Small intestine (tissue), 7 donors: ENCODE data around the gene CARS2. TPM values are rescaled to one million over a fixed set of nuclear protein-coding genes. Genes with fewer than 3 reads are reported as not detected.

Source experiments
- DNase-seq, 2 donors: peaks; one replicate each; pipeline versions ENCODE4 v3.0.0 to v3.0.0-alpha.2; 2013
- FAIRE-seq: peaks from 2 replicates; lab custom pipeline; 2012; peaks lifted over from hg19 to GRCh38; lab: Jason Lieb, UNC
- H3K27ac ChIP-seq, 3 donors: one replicate each; pipeline ENCODE4 v1.5.1; 2013; ENCODE audit warnings: low read length in 2 of 3, mild to moderate bottlenecking in 2 of 3, control low read depth in 1 of 3, inconsistent platforms in 1 of 3, low read depth in 1 of 3, moderate library complexity in 1 of 3
- H3K27me3 ChIP-seq, 3 donors: one replicate each; pipeline ENCODE4 v1.6.1; 2013; ENCODE audit warnings: low read length in 3 of 3, inconsistent platforms in 1 of 3; ENCODE audit not compliant: control insufficient read depth in 3 of 3, insufficient read depth in 3 of 3
- H3K36me3 ChIP-seq, 3 donors: one replicate each; pipeline ENCODE4 v1.6.1; 2013; ENCODE audit warnings: low read length in 3 of 3, inconsistent platforms in 1 of 3, low read depth in 1 of 3, mild to moderate bottlenecking in 1 of 3, moderate library complexity in 1 of 3; ENCODE audit not compliant: control insufficient read depth in 3 of 3, insufficient read depth in 2 of 3
- H3K4me1 ChIP-seq, 3 donors: one replicate each; pipeline ENCODE4 v1.6.1; 2013; ENCODE audit warnings: low read length in 2 of 3, inconsistent platforms in 1 of 3, low read depth in 1 of 3, mild to moderate bottlenecking in 1 of 3, moderate library complexity in 1 of 3; ENCODE audit not compliant: control insufficient read depth in 3 of 3, insufficient read depth in 2 of 3
- H3K4me3 ChIP-seq, 3 donors: one replicate each; pipeline ENCODE4 v1.5.1; 2013; ENCODE audit warnings: low read length in 3 of 3, control low read depth in 1 of 3, inconsistent platforms in 1 of 3, low read depth in 1 of 3, mild to moderate bottlenecking in 1 of 3, moderate library complexity in 1 of 3
- H3K9me3 ChIP-seq, 2 donors: one replicate each; pipeline ENCODE4 v1.6.1; 2013; ENCODE audit warnings: low read depth in 1 of 2, low read length in 1 of 2; ENCODE audit not compliant: control insufficient read depth in 2 of 2, insufficient read depth in 1 of 2
- WGBS, 3 donors: extraction: QIAGEN DNeasy Blood & Tissue Kit; methylation state at CpG; one replicate each; pipeline ENCODE4 v1.1.7; 2013; 5-methylcytosine and 5-hydroxymethylcytosine counted together
- polyA plus RNA-seq, 4 donors: library from polyadenylated mRNA; stranded (reverse) in 3 of 4; unstranded in 1 of 4; fragments of 200-250 nt in 3 of 4; fragments of 120-200 nt in 1 of 4; gene quantifications; one replicate each; pipeline versions ENCODE4 v1.2.1 to v1.2.3, GENCODE V29; 2013
- donor health status: healthy with polysubstance abuse.
- donor health status: control.
- donor health status: control.
- donor health status: Bipolar disorder and iron deficiency.
- donor health status: healthy.

CARS2 gene
- polyA plus RNA-seq, 4 donors: 69.7 to 107 (median 84.9) TPM

- no peak overlapping the region for H3K27ac ChIP-seq
- 87 to 90% (median 88%) methylated on average over 15 of the region's 15 CpGs for WGBS, 3 donors
- FAIRE-seq (no peak), DNase-seq (no peak)
- peaks cover 0 to 5% (median 0%) of the 10 kb centered on the region in 3 donors for H3K4me1 ChIP-seq
- H3K4me3 ChIP-seq: no peak overlapping the region
- no peaks in the 10 kb centered on the region for H3K9me3 ChIP-seq
- H3K36me3 ChIP-seq: peaks cover 6 to 90% (median 6%) of the 10 kb centered on the region in 3 donors
- no peaks in the 10 kb centered on the region for H3K27me3 ChIP-seq
These were observed 60.2 kb downstream of the CARS2 start for GRCh38 chr13:110645750-110646149.

GRCh38 chr13:110644892-110645521 is 60.9 kb downstream of the CARS2 start:
- 27 to 44% (median 33%) methylated on average over 27 to 28 of the region's 28 CpGs for WGBS, 3 donors
- peak; percentile 63 to 72 for DNase-seq
- Histone ChIP-seq H3K36me3 (peaks cover 4 to 90% (median 6%) of the 10 kb centered on the region in 3 donors), H3K4me1 (peaks cover 0 to 5% (median 0%) of the 10 kb centered on the region in 3 donors), H3K9me3 (no peaks in the 10 kb centered on the region), H3K27me3 (no peaks in the 10 kb centered on the region), H3K4me3 (no peak overlapping the region), H3K27ac (no peak overlapping the region)
- no peak for FAIRE-seq

- DNase-seq: no peak
- WGBS, 3 donors: 83 to 86% (median 85%) methylated on average over 13 of the region's 13 CpGs
- Histone ChIP-seq H3K27ac (no peak overlapping the region), H3K4me1 (peaks cover 0 to 5% (median 0%) of the 10 kb centered on the region in 3 donors), H3K27me3 (no peaks in the 10 kb centered on the region), H3K4me3 (no peak overlapping the region), H3K36me3 (peaks cover 6 to 88% (median 9%) of the 10 kb centered on the region in 3 donors), H3K9me3 (no peaks in the 10 kb centered on the region)
- FAIRE-seq: no peak
These were observed 62.0 kb downstream of the CARS2 start for GRCh38 chr13:110643768-110644421.

- Histone ChIP-seq H3K27ac (no peak overlapping the region), H3K9me3 (no peaks in the 10 kb centered on the region), H3K4me1 (peaks cover 0 to 5% (median 0%) of the 10 kb centered on the region in 3 donors), H3K4me3 (no peak overlapping the region), H3K27me3 (no peaks in the 10 kb centered on the region), H3K36me3 (peaks cover 6 to 88% (median 9%) of the 10 kb centered on the region in 3 donors)
- WGBS, 3 donors: 68 to 79% (median 72%) methylated on average over 11 of the region's 11 CpGs
- DNase-seq (no peak), FAIRE-seq (no peak)
These were observed 62.6 kb downstream of the CARS2 start for GRCh38 chr13:110643324-110643723.

DNA sequence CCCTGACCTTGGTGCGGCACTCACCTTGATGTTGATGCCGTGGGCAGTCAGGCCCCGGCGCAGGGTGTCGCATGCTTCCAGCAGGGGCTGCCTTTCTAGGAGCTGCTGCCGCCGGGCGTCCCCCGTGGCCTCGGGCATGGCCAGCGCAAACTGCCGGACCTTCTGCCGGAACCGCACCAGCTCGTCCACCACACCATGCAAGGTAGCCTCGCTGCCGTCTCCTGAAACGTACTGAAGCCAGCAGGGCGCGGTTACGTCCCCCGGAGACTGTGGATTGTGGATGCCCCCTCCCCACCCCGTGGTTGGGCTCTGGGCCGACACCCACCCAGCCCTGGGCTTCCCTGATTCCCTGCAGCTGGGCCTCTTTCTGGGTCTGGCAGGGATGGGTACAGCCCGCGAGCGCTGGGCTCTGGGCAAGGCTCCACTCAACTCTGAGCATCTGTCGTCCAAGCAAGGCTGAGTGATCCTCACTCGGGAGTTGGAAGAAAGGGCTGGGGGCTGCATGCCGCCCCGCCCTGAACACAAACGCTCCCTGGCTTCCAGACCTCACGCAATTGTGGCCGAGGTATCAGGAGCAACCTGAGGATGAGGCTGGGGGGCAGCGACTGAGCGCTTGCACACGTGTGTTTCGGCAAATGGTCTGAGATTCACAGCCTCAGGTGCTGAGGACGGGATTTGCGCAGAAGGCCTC is 63.5 kb downstream of the CARS2 start:
- 92% methylated on average over 36 to 40 of the region's 40 CpGs for WGBS, 3 donors
- DNase-seq: no peak
- no peak overlapping the region for H3K4me3 ChIP-seq
- no peak for FAIRE-seq
- H3K9me3 ChIP-seq: no peaks in the 10 kb centered on the region
- peaks cover 0 to 5% (median 0%) of the 10 kb centered on the region in 3 donors for H3K4me1 ChIP-seq
- no peaks in the 10 kb centered on the region for H3K27me3 ChIP-seq
- H3K36me3 ChIP-seq: peaks cover 8 to 94% (median 9%) of the 10 kb centered on the region in 3 donors
- no peak overlapping the region for H3K27ac ChIP-seq

GRCh38 chr13:110641055-110642015 is 64.6 kb downstream of the CARS2 start:
- H3K4me3 ChIP-seq: no peak overlapping the region
- H3K36me3 ChIP-seq: peaks cover 14 to 94% (median 17%) of the 10 kb centered on the region in 3 donors
- no peak overlapping the region for H3K27ac ChIP-seq
- H3K4me1 ChIP-seq: peaks cover 0 to 5% (median 0%) of the 10 kb centered on the region in 3 donors
- no peaks in the 10 kb centered on the region for H3K27me3 ChIP-seq
- no peak for FAIRE-seq
- DNase-seq: no peak
- H3K9me3 ChIP-seq: no peaks in the 10 kb centered on the region
- 76 to 83% (median 83%) methylated on average over 29 of the region's 29 CpGs for WGBS, 3 donors

DNA sequence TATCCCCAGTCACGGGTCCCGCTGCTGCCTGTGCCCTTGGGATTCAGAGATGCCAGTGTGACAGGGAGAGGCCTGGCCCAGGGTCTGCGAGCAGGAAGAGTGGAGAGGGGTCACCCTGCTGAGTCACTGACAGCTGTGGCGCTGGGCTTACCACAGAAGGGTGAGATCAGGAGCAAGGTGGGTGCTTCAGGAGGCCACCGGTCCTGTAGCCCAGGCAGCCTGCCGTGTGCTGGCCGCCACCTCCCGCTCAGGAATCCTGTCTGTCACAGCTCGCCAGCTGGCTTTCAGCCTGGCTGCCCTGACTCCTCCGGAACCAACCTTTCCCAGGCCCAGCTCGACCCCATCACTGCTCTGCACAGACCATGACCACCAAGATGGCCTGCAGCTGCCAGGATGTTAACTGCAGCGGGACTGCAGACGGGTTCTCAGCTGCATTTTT is 65.3 kb downstream of the CARS2 start:
- H3K9me3 ChIP-seq: no peaks in the 10 kb centered on the region
- FAIRE-seq: no peak
- 78 to 87% (median 84%) methylated on average over 13 of the region's 13 CpGs for WGBS, 3 donors
- H3K4me3 ChIP-seq: no peak overlapping the region
- peaks cover 0 to 5% (median 0%) of the 10 kb centered on the region in 3 donors for H3K4me1 ChIP-seq
- no peak overlapping the region for H3K27ac ChIP-seq
- DNase-seq: no peak
- no peaks in the 10 kb centered on the region for H3K27me3 ChIP-seq
- H3K36me3 ChIP-seq: peaks cover 14 to 94% (median 24%) of the 10 kb centered on the region in 3 donors
